ENCODE data around the gene ATP8A2.

GRCh38 chr13:25518441-25518840 lies 146.7 kb downstream of the ATP8A2 start:
- no peak for TF ChIP-seq CTCF (conservative IDR thresholded peaks at IDR 0.05; ENCODE audit: low read depth, low read length)
- no peak for TF ChIP-seq POLR2A (IDR thresholded peaks at IDR 0.05; ENCODE audit: low read depth, low read length)
